Keratinocyte (primary cell): Measurements from ENCODE around the gene BMF.

Experiments
- EZH2 ChIP-seq: IDR thresholded peaks from one replicate; pipeline ENCODE4 v1.6.1; 2012; ENCODE audit warnings: inconsistent platforms, mild to moderate bottlenecking, low read length, moderate library complexity
- TF ChIP-seq, protein P1 (sequence below), 3 experiments: IDR thresholded peaks in 1 of 3; conservative IDR thresholded peaks in 1 of 3; optimal IDR thresholded peaks in 1 of 3; 2 replicates in 2 of 3; 3 replicates in 1 of 3; pipeline versions ENCODE3 to v1.5.1; 2011; ENCODE audit warnings: low read length in 3 of 3, mild to moderate bottlenecking in 3 of 3, moderate library complexity in 2 of 3, control low read depth in 1 of 3, inconsistent platforms in 1 of 3; ENCODE audit not compliant: insufficient read depth in 2 of 3; ENCODE audit errors: extremely low read depth in 1 of 3

DNA sequence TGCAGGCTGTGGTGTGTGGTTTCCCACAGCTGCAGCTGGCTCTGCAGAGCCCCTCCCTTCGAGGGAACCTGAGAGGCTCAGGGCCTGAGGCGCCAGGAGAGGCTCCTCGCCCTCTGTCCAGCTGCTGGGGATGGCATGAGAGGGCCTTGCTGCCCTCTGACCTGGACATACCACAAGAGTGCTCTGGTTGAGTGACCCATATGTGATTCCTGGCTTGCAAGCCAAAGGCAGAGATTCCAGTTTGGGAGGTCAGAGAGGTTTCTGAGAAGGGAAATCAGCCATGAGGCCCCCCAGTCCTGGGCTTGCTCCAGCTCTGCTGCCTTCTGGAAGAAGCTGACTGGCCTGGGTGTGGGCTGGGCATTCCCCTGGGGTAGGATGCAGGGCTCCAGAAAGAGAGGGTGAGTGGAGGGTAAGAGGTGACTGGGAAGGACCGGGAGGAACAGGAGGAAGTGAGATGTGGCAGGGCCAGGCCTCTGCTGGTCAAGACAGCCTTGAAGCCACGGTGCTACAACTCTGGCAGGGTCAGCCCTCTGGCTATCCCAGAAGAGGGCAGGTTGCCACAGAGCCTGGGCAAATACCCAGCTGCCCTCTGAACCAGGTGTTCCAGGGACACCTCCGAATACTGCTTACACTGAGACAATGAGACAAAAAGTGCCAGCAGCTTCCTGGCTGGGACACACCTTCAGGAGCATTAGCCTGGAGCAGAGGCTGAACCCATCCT is 53.7 kb downstream of the BMF start:
- TF ChIP-seq, protein P1, sequence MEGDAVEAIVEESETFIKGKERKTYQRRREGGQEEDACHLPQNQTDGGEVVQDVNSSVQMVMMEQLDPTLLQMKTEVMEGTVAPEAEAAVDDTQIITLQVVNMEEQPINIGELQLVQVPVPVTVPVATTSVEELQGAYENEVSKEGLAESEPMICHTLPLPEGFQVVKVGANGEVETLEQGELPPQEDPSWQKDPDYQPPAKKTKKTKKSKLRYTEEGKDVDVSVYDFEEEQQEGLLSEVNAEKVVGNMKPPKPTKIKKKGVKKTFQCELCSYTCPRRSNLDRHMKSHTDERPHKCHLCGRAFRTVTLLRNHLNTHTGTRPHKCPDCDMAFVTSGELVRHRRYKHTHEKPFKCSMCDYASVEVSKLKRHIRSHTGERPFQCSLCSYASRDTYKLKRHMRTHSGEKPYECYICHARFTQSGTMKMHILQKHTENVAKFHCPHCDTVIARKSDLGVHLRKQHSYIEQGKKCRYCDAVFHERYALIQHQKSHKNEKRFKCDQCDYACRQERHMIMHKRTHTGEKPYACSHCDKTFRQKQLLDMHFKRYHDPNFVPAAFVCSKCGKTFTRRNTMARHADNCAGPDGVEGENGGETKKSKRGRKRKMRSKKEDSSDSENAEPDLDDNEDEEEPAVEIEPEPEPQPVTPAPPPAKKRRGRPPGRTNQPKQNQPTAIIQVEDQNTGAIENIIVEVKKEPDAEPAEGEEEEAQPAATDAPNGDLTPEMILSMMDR (optimal IDR thresholded peaks at IDR 0.05 in 1 of 3, IDR thresholded peaks at IDR 0.05 in 1 of 3, conservative IDR thresholded peaks at IDR 0.05 in 1 of 3; ENCODE audit: extremely low read depth in 1 of 3, insufficient read depth in 2 of 3, low read length in 3 of 3), result no peak
- no peak for TF ChIP-seq EZH2
